ENCODE data around the gene LRRC4C. TPM values are rescaled to one million over a fixed set of nuclear protein-coding genes. Genes with fewer than 3 reads are reported as not detected.

Gene LRRC4C
- total and polyA plus RNA-seq, 2 experiments from 2014 or later: 0.35 to 1.1 TPM

GRCh38 chr11:40842750-40843339 lies 616.6 kb downstream of the LRRC4C start (continued):
- no peak for TF ChIP-seq ZNF462 (CRISPR knock-in tag; IDR thresholded peaks at IDR 0.05)
- no peak for TF ChIP-seq ZNF114 (CRISPR knock-in tag; IDR thresholded peaks at IDR 0.05)
- no peak for TF ChIP-seq POLR2AphosphoS5 (IDR thresholded peaks at IDR 0.05; ENCODE audit: low read depth)
- TF ChIP-seq STAT1 (IDR thresholded peaks at IDR 0.05; ENCODE audit: unreplicated experiment): no peak
- TF ChIP-seq CREB1 (CRISPR knock-in tag; IDR thresholded peaks at IDR 0.05; ENCODE audit: low read depth): no peak

GRCh38 chr11:40841231-40841630 lies 618.2 kb downstream of the LRRC4C start:
- H3K4me1 ChIP-seq (ENCODE audit: insufficient read depth): peaks cover 35% of the 10 kb centered on the region
- ATAC-seq: peak; percentile 80
- peak overlapping the region; percentile 4; the same call in 1 of the 2 replicates for H3K4me2 ChIP-seq
- peak; percentile 31 for DNase-seq (ENCODE audit: low spot score)
- no peak overlapping the region for H3K27ac Mint-ChIP-seq
- H3K27ac ChIP-seq (ENCODE audit: low read depth): no peak overlapping the region
- H3K27me3 ChIP-seq (ENCODE audit: insufficient read depth): no peaks in the 10 kb centered on the region
- no peaks in the 10 kb centered on the region for H3K36me3 ChIP-seq (ENCODE audit: insufficient read depth)
- H3K9me2 ChIP-seq (ENCODE audit: insufficient read depth): 0 out of 2 replicates have a peak, but pooled peaks cover 4% of the 10 kb centered on the region
- no peaks in the 10 kb centered on the region for H3K79me2 ChIP-seq (replicated peaks; ENCODE audit: insufficient read depth)
- no peaks in the 10 kb centered on the region; the same call in 2 of the 3 replicates for H3K9me3 Mint-ChIP-seq
- H3K4me3 ChIP-seq: no peak overlapping the region
- H2AFZ ChIP-seq: no peak overlapping the region
- peaks cover 3% of the 10 kb centered on the region; the same call in 1 of the 2 replicates for H3F3A ChIP-seq (replicated peaks; ENCODE audit: low read depth)
- peaks cover 3% of the 10 kb centered on the region; the same call in 2 of the 3 replicates for H3K36me3 Mint-ChIP-seq (ENCODE audit: low read depth)
- TF ChIP-seq ZNF462 (CRISPR knock-in tag; IDR thresholded peaks at IDR 0.05): peak; percentile 57; the same call in 1 of the 2 replicates
- no peak for TF ChIP-seq ETS1 (IDR thresholded peaks at IDR 0.05)
- no peaks in the 10 kb centered on the region for H3K27me3 Mint-ChIP-seq (ENCODE audit: insufficient read depth, low read depth, poor library complexity)
- H4K20me1 ChIP-seq (replicated peaks; ENCODE audit: insufficient read depth): no peaks in the 10 kb centered on the region
- no peak overlapping the region for H3K4me3 Mint-ChIP-seq
- peaks cover 33% of the 10 kb centered on the region for H3K4me1 Mint-ChIP-seq

Measured in GM23338 (cell line).